H1 (cell line): ENCODE data around the gene ZNF652. TPM values are rescaled to one million over a fixed set of nuclear protein-coding genes. Genes with fewer than 3 reads are reported as not detected.

ENCODE experiments used
- CTCF ChIA-PET: fragments of 300-600 bp; sonication (Branson Sonifier 250); formaldehyde crosslinking; loops from one replicate; lab custom pipeline; 2021; ENCODE audit not compliant: partially characterized antibody; lab: Charles Lee
- POLR2A ChIA-PET: fragments of 300-600 bp; sonication (Branson Sonifier 250); formaldehyde crosslinking; loops from one replicate; lab custom pipeline; 2021; ENCODE audit warnings: inconsistent platforms; ENCODE audit not compliant: partially characterized antibody; lab: Charles Lee
- DNase-seq, 2 experiments: peaks; one replicate each; pipeline versions ENCODE4 v3.0.0 to v3.0.0-alpha.2; 2010 to 2022; ENCODE audit warnings: low spot score in 2 of 2, low read depth in 1 of 2, mixed read lengths in 1 of 2
- FAIRE-seq: peaks from 2 replicates; lab custom pipeline; 2011; peaks lifted over from hg19 to GRCh38; lab: Jason Lieb, UNC
- H2AFZ ChIP-seq: 2 replicates; pipeline ENCODE4 v1.8.1; 2012; ENCODE audit warnings: low read length, inconsistent platforms
- H2AK5ac ChIP-seq: 2 replicates; pipeline ENCODE4 v1.6.1; 2013; ENCODE audit warnings: low read depth, low read length
- H2BK120ac ChIP-seq: replicated peaks from 2 replicates; pipeline ENCODE3; 2013; ENCODE audit warnings: low read depth, low read length, inconsistent platforms
- H2BK12ac ChIP-seq: 2 replicates; pipeline ENCODE4 v1.6.1; 2013; ENCODE audit warnings: low read depth, low read length
- H2BK15ac ChIP-seq: 2 replicates; pipeline ENCODE4 v1.6.1; 2013; ENCODE audit warnings: low read length
- H2BK20ac ChIP-seq: 2 replicates; pipeline ENCODE4 v1.6.1; 2013; ENCODE audit warnings: low read length
- H2BK5ac ChIP-seq: 2 replicates; pipeline ENCODE4 v1.6.1; 2013; ENCODE audit warnings: low read depth, low read length
- H3K14ac ChIP-seq: 2 replicates; pipeline ENCODE4 v1.6.1; 2013; ENCODE audit warnings: inconsistent platforms; ENCODE audit not compliant: insufficient read length
- H3K18ac ChIP-seq: 2 replicates; pipeline ENCODE4 v1.6.1; 2013; ENCODE audit warnings: low read length; ENCODE audit errors: extremely low read depth
- H3K23ac ChIP-seq: 2 replicates; pipeline ENCODE4 v1.6.1; 2013; ENCODE audit warnings: inconsistent platforms; ENCODE audit not compliant: insufficient read length
- H3K23me2 ChIP-seq: 2 replicates; pipeline ENCODE4 v1.6.1; 2013; ENCODE audit warnings: low read depth, low read length
- H3K27ac ChIP-seq: 2 replicates; pipeline ENCODE4 v1.6.1; 2011; ENCODE audit warnings: low read depth, low read length, inconsistent platforms
- H3K27me3 ChIP-seq, 4 experiments: replicated peaks in 1 of 4; 1 replicate in 1 of 4; 2 replicates in 3 of 4; pipeline versions ENCODE4 v1.6.1 to v1.8.1; 2011 to 2013; ENCODE audit warnings: low read length in 3 of 4, mild to moderate bottlenecking in 3 of 4, inconsistent platforms in 2 of 4, mixed read lengths in 2 of 4, moderate library complexity in 1 of 4; ENCODE audit not compliant: control insufficient read depth in 3 of 4, insufficient read depth in 3 of 4; ENCODE audit errors: extremely low read depth in 1 of 4
- H3K36me3 ChIP-seq, 4 experiments: 2 replicates each; pipeline versions ENCODE4 v1.6.1 to v1.8.1; 2011 to 2013; ENCODE audit warnings: mild to moderate bottlenecking in 4 of 4, low read length in 3 of 4, moderate library complexity in 2 of 4, control low read depth in 1 of 4, inconsistent platforms in 1 of 4; ENCODE audit not compliant: insufficient read depth in 4 of 4, control insufficient read depth in 2 of 4
- H3K4ac ChIP-seq: replicated peaks from 2 replicates; pipeline ENCODE3; 2013; ENCODE audit warnings: low read length, low read depth, mixed read lengths, inconsistent platforms; ENCODE audit not compliant: insufficient read length
- H3K4me1 ChIP-seq, 4 experiments: replicated peaks in 1 of 4; 1 replicate in 1 of 4; 2 replicates in 3 of 4; pipeline versions ENCODE4 v1.6.1 to v1.8.1; 2011 to 2013; ENCODE audit warnings: low read length in 3 of 4, inconsistent platforms in 2 of 4, mixed read lengths in 1 of 4; ENCODE audit not compliant: insufficient read depth in 4 of 4, control insufficient read depth in 3 of 4
- H3K4me2 ChIP-seq, 2 experiments: 2 replicates each; pipeline versions ENCODE4 v1.6.1 to v1.8.1; 2011 to 2013; ENCODE audit warnings: low read depth in 2 of 2, low read length in 2 of 2, control low read depth in 1 of 2, inconsistent platforms in 1 of 2, mild to moderate bottlenecking in 1 of 2; ENCODE audit not compliant: insufficient read depth in 1 of 2
- H3K4me3 ChIP-seq, 4 experiments: fragments of 200-600, 300-600 bp in 1 of 4; sonication (generic), shearing (Covaris generic), sonication (Bioruptor Twin) in 1 of 4; 2 replicates each; pipeline versions ENCODE4 v1.5.1 to v1.8.1; 2011 to 2016; ENCODE audit warnings: low read length in 4 of 4, low read depth in 3 of 4, control low read depth in 2 of 4, inconsistent platforms in 2 of 4, mild to moderate bottlenecking in 2 of 4, mixed read lengths in 1 of 4, moderate library complexity in 1 of 4; ENCODE audit not compliant: insufficient read depth in 2 of 4; ENCODE audit errors: extremely low read depth in 1 of 4
- H3K56ac ChIP-seq: replicated peaks from 2 replicates; pipeline ENCODE3; 2013; ENCODE audit warnings: low read depth, mild to moderate bottlenecking, mixed read lengths, low read length, inconsistent platforms; ENCODE audit not compliant: insufficient read length
- H3K79me1 ChIP-seq: 2 replicates; pipeline ENCODE4 v1.6.1; 2013; ENCODE audit warnings: low read depth, low read length, control low read depth
- H3K79me2 ChIP-seq, 2 experiments: 2 replicates each; pipeline versions ENCODE4 v1.6.1 to v1.8.1; 2012 to 2013; ENCODE audit warnings: low read length in 2 of 2, mild to moderate bottlenecking in 2 of 2, inconsistent platforms in 1 of 2; ENCODE audit not compliant: insufficient read depth in 2 of 2, control insufficient read depth in 1 of 2
- H3K9ac ChIP-seq, 4 experiments: replicated peaks in 1 of 4; 1 replicate in 1 of 4; 2 replicates in 3 of 4; pipeline versions ENCODE4 v1.6.1 to v1.8.1; 2011 to 2013; ENCODE audit warnings: low read depth in 3 of 4, low read length in 3 of 4, control low read depth in 2 of 4, mild to moderate bottlenecking in 2 of 4, moderate library complexity in 2 of 4, inconsistent platforms in 1 of 4; ENCODE audit errors: extremely low read depth in 1 of 4
- H3K9me3 ChIP-seq, 2 experiments: 2 replicates each; pipeline versions ENCODE4 v1.6.1 to v1.8.1; 2012 to 2013; ENCODE audit warnings: mild to moderate bottlenecking in 2 of 2, moderate library complexity in 2 of 2, control low read depth in 1 of 2, inconsistent platforms in 1 of 2, low read depth in 1 of 2, low read length in 1 of 2, mixed read lengths in 1 of 2; ENCODE audit not compliant: insufficient read depth in 2 of 2
- H4K20me1 ChIP-seq, 2 experiments: replicated peaks in 1 of 2; 2 replicates each; pipeline versions ENCODE3 to v1.8.1; 2011 to 2013; ENCODE audit warnings: inconsistent platforms in 2 of 2, low read length in 2 of 2, mild to moderate bottlenecking in 1 of 2; ENCODE audit not compliant: insufficient read depth in 2 of 2, control insufficient read depth in 1 of 2
- H4K5ac ChIP-seq: 2 replicates; pipeline ENCODE4 v1.6.1; 2013; ENCODE audit warnings: low read length, low read depth, mixed read lengths, inconsistent platforms; ENCODE audit not compliant: insufficient read length
- H4K8ac ChIP-seq: 2 replicates; pipeline ENCODE4 v1.8.0; 2013; ENCODE audit warnings: mild to moderate bottlenecking, moderate library complexity, low read length, inconsistent platforms; ENCODE audit not compliant: insufficient read depth; ENCODE audit errors: extremely low read depth
- H4K91ac ChIP-seq: replicated peaks from 2 replicates; pipeline ENCODE3; 2013; ENCODE audit warnings: low read length, mixed read lengths, inconsistent platforms; ENCODE audit not compliant: insufficient read length
- ASH2L ChIP-seq: fragments of 200-600, 300-600 bp; sonication (generic); IDR thresholded peaks from one replicate; pipeline ENCODE4 v1.7.1; 2017; ENCODE audit warnings: low read length
- CBX8 ChIP-seq: fragments of 300-800, 300-1000 bp; sonication (generic); IDR thresholded peaks from 2 replicates; pipeline ENCODE4 v1.7.1; 2016; ENCODE audit warnings: low read depth, low read length, borderline replicate concordance
- CHD1 ChIP-seq: IDR thresholded peaks from 2 replicates; pipeline ENCODE4 v1.6.1; 2012; ENCODE audit warnings: low read depth, low read length, improper control_type of control experiment
- CREB1 ChIP-seq: IDR thresholded peaks from 2 replicates; pipeline ENCODE4 v1.6.1; 2012; ENCODE audit warnings: inconsistent platforms
- EGR1 ChIP-seq: IDR thresholded peaks from 2 replicates; pipeline ENCODE4 v1.6.1; 2011; ENCODE audit warnings: low read depth, low read length, borderline replicate concordance
- EZH2 ChIP-seq: fragments of 200-600 bp; sonication (generic); IDR thresholded peaks from 2 replicates; pipeline ENCODE4 v1.7.1; 2012; ENCODE audit warnings: low read depth, mild to moderate bottlenecking, moderate library complexity, low read length, inconsistent platforms; ENCODE audit not compliant: severe bottlenecking
- FOSL1 ChIP-seq: IDR thresholded peaks from 2 replicates; pipeline ENCODE4 v1.6.1; 2011; ENCODE audit warnings: mild to moderate bottlenecking, low read depth, low read length, moderate library complexity; ENCODE audit not compliant: insufficient read depth
- KDM1A ChIP-seq: fragments of 200-600, 300-600 bp; sonication (generic); IDR thresholded peaks from 2 replicates; pipeline ENCODE4 v1.7.1; 2016; ENCODE audit warnings: mild to moderate bottlenecking, low read length, borderline replicate concordance
- MAFK ChIP-seq: IDR thresholded peaks from 2 replicates; pipeline ENCODE4 v1.6.1; 2012; ENCODE audit warnings: low read depth, mild to moderate bottlenecking, improper control_type of control experiment, low read length
- NANOG ChIP-seq: IDR thresholded peaks from 2 replicates; pipeline ENCODE4 v1.6.1; 2011; ENCODE audit warnings: low read length, low read depth, mild to moderate bottlenecking, inconsistent platforms; ENCODE audit not compliant: insufficient read depth, poor library complexity, severe bottlenecking
- NRF1 ChIP-seq: IDR thresholded peaks from 2 replicates; pipeline ENCODE4 v1.6.1; 2011; ENCODE audit warnings: mild to moderate bottlenecking, low read depth, low read length, improper control_type of control experiment
- POLR2AphosphoS5 ChIP-seq: IDR thresholded peaks from 2 replicates; pipeline ENCODE4 v1.6.1; 2011; ENCODE audit warnings: low read depth, low read length
- RBBP5 ChIP-seq: IDR thresholded peaks from 2 replicates; pipeline ENCODE4 v1.7.1; 2012; ENCODE audit warnings: low read depth, mild to moderate bottlenecking, inconsistent platforms, low read length, moderate library complexity, borderline replicate concordance
- RXRA ChIP-seq: IDR thresholded peaks from 2 replicates; pipeline ENCODE4 v1.6.1; 2011; ENCODE audit warnings: low read depth, mild to moderate bottlenecking, low read length, moderate library complexity; ENCODE audit not compliant: insufficient read depth
- SUZ12 ChIP-seq: fragments of 200-600 bp; sonication (generic); IDR thresholded peaks from 2 replicates; pipeline ENCODE4 v1.6.1; 2012; ENCODE audit warnings: mild to moderate bottlenecking, inconsistent platforms, low read length, moderate library complexity, mixed read lengths
- TCF12 ChIP-seq: IDR thresholded peaks from 2 replicates; pipeline ENCODE4 v1.6.1; 2011; ENCODE audit warnings: low read depth, mild to moderate bottlenecking, low read length
- WGBS, 2 experiments: shearing (Covaris generic) in 1 of 2; methylation state at CpG; one replicate each; pipeline versions ENCODE4 v1.1.6 to v1.1.7; 2013 to 2015; ENCODE audit warnings: low lambda C conversion rate in 2 of 2, mixed read lengths in 2 of 2, inconsistent platforms in 1 of 2, low coverage in 1 of 2, missing lambda C conversion rate in 1 of 2; ENCODE audit not compliant: insufficient replicate concordance in 2 of 2, insufficient coverage in 1 of 2, insufficient read length in 1 of 2; ENCODE audit errors: extremely low coverage in 1 of 2, missing lambda C conversion rate in 1 of 2; 5-methylcytosine and 5-hydroxymethylcytosine counted together
- polyA plus RNA-seq, 7 experiments: library from polyadenylated mRNA; depleted of rRNA in 3 of 7; stranded (reverse) in 5 of 7; unstranded in 2 of 7; fragments of >200 nt in 5 of 7; fragments of 200-250 nt in 2 of 7; gene quantifications; 1 replicate in 5 of 7; 2 replicates in 1 of 7; 4 replicates in 1 of 7; pipeline versions ENCODE4 v1.2.1 to v1.2.3, GENCODE V29; 2011 to 2013; ENCODE audit warnings: missing spikeins in 2 of 7, mixed read lengths in 2 of 7
- total RNA-seq: library from RNA; stranded (reverse); fragmentation: NEBNext Ultra II Directional; extraction: Animal tissue kit (Norgen Biotek cat#: 25700); gene quantifications from 2 replicates; pipeline ENCODE4 v1.2.1, GENCODE V29; 2021

The ZNF652 gene
- total and polyA plus RNA-seq, 2 of the 8 experiments (the other 6 are each of a cell fraction or from before 2014, with no cell fraction given): 13.5 to 39.6 TPM

DNA sequence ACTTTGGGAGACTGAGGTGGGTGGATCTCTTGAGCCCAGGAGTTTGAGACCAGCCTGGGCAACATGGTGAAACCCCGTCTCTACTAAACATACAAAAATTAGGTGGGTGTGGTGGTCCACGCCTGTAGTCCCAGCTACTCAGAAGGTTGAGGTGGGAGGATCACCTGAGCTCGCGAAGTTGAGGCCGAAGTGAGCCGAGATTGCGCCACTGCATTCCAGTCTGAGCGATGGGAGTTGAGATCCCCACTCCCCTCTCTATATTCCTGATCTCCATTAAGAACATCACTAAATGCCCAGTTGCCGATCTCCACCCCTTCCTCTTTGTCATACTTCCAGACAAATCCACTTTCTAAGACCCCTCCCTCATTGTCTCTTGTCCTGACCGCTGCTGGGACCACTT lies 24.3 kb upstream of the ZNF652 start:
- Histone ChIP-seq H3K36me3 (no peaks in the 10 kb centered on the region), H3K23me2 (no peaks in the 10 kb centered on the region), H2AFZ (no peak overlapping the region), H3K56ac (no peak overlapping the region), H2BK120ac (no peak overlapping the region), H3K9me3 (no peaks in the 10 kb centered on the region), H2AK5ac (no peak overlapping the region), H3K4me2 (no peak overlapping the region), H3K27me3 (no peaks in the 10 kb centered on the region), H3K23ac (no peak overlapping the region), H3K4ac (no peak overlapping the region), H4K8ac (no peak overlapping the region), H3K9ac (no peak overlapping the region), H2BK12ac (no peak overlapping the region), H3K4me3 (no peak overlapping the region), H4K5ac (no peak overlapping the region), H3K14ac (no peak overlapping the region), H2BK5ac (no peak overlapping the region), H3K79me1 (no peaks in the 10 kb centered on the region), H3K4me1 (no peaks in the 10 kb centered on the region), H2BK15ac (no peak overlapping the region), H4K91ac (no peak overlapping the region), H3K27ac (no peak overlapping the region), H3K79me2 (no peaks in the 10 kb centered on the region), H2BK20ac (no peak overlapping the region), H3K18ac (no peak overlapping the region), H4K20me1 (no peaks in the 10 kb centered on the region)
- DNase-seq (no peak), FAIRE-seq (no peak)
- POLR2A ChIA-PET: interaction anchor here (1.1 kb wide), 1 partner anchor 15 kb away, joined by 3 read pairs; no protein-coding TSS in a partner anchor
- 95% methylated on average over 10 of the region's 10 CpGs; no CpG with 5 or more reads in 1 of the 2 experiments for WGBS, 2 experiments
- CTCF ChIA-PET: interaction anchor here (0.7 to 3.5 kb wide), 12 partner anchors 7 to 72 kb away, joined by 3 to 16 read pairs (median 4); partner anchors contain the start of gene ZNF652
- no peak for TF ChIP-seq MAFK
- TF ChIP-seq ASH2L: no peak
- no peak for TF ChIP-seq KDM1A
- TF ChIP-seq TCF12: no peak
- no peak for TF ChIP-seq POLR2AphosphoS5
- no peak for TF ChIP-seq RBBP5
- no peak for TF ChIP-seq NANOG
- TF ChIP-seq RXRA: no peak
- TF ChIP-seq FOSL1: no peak
- TF ChIP-seq NRF1: no peak
- TF ChIP-seq EGR1: no peak
- no peak for TF ChIP-seq CBX8
- no peak for TF ChIP-seq EZH2
- no peak for TF ChIP-seq CHD1
- TF ChIP-seq SUZ12: no peak
- TF ChIP-seq CREB1: no peak
